ENCODE data around the gene GORAB.

Gene GORAB

DNA sequence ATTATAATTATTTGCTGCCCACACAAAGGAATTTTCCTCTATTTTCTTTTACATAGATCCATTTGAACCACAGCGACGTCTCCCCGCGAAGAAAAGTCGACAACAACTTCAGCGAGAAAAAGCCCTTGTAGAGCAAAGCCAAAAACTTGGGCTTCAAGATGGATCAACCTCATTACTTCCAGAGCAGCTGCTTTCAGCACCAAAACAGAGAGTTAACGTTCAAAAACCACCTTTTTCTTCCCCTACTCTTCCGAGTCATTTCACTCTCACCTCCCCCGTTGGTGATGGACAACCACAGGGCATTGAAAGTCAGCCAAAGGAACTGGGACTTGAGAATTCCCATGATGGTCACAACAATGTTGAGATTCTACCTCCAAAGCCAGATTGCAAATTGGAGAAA is 7.2 kb downstream of the GORAB start:
- no peak for DNase-seq

DNA sequence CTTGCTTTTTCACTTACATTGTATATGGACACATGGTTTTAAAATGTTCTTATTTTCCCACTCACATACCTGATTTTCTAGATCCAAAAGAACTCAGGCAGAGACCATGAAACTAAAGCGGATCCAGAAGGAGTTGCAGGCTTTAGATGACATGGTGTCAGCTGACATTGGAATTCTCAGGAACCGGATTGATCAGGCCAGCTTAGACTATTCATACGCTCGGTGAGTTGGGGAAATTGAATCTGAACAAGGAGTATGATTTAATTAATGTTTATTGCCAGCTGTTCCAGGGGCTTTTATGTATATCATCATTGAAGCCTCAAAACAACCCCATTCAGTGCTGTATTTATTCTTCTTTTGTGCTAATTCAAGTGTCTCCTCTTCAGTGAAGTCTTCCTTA is 12.7 kb downstream of the GORAB start:
- DNase-seq, result no peak

DNA sequence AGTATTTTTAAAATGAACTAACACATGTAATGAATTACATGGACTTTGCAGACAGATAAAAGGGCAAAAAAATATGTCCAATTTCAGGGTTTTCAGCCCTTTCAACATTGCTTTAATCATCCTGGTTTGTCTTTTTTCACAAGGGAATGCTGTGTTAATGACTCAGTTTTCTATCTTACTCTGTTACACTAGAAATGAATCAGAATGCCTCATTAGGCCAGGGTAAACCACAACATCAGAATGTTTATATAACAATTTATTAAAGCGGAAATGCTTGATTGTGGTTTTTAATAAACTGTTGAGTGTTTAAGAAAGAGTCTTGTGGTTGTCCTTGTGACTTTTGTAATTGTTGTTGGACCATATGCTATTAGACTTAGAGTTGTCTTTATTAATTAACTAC is 13.5 kb downstream of the GORAB start:
- no peak for DNase-seq

DNA sequence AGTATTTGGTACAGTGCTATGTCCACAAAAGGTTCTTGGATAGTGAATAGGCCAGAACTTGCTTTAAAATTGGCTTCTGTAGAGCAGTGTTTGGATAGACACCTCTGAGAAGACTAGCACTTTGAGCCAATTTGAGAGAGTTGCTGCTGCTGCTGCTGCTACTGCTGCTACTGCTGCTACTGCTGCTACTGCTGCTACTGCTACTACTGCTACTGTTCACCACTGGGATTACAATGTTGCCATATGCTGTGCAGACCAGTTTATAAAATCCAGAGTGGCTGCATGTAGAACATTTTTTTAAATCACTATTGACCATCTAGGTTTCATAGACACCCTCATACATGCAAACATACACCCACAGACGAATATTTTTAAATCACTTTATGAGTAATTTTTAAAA is 15.3 kb downstream of the GORAB start:
- no peak for DNase-seq

DNA sequence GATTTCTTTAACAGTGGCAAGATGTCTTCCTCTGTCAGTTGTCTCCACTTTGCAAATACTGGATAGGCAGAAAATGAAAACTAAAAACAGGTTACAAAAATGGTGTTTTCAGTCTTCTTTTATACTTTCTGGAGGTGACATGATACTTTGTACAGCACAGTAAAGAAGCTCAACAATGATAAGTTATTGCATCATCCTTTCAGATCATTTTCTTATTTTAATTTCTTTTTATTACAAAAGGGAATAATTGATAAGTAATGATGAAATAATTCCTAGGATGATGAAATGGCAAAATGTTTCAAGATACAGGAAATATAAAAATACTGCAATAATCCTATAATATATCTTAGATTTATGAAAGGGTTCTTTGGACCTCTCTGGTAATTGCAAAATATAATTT is 16.5 kb downstream of the GORAB start:
- no peak for DNase-seq

DNA sequence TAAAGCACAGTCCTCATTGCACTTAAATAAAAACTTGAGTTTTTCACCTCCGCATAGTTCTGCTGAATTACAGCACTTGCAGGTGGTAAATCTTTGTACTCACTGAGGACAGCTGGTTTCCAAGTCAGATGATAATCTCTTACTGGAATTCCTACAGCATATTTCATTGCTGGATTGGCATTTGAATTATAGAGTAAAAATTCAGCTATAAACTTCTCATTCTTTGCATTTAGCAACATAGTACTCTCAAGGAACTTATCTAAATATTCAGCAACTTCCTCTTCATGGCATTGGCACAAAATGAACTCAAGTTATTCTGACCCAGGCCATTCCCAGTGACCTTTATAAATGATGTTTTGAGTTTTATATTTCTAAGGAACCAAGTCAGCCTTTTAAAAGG is 23.4 kb downstream of the GORAB start:
- no peak for DNase-seq

DNA sequence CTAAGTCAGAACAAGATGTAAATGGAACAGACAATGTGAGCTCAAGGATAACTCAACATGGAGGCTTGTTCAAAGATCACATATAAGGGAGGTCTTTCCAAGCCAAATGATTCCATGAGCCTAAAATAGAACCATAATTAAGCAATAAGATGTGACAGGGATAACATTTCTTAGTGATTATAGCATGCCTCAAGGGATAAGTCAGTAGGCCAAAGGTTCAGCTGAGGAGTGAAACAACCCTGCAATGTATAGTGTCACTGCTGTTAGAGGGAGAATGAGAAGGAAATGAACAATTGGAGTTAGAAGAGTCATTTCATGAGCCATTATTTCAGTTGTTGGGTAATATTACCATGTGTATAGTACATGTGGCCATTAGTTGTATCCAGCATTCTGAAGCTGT is 25.0 kb downstream of the GORAB start:
- DNase-seq, result no peak

DNA sequence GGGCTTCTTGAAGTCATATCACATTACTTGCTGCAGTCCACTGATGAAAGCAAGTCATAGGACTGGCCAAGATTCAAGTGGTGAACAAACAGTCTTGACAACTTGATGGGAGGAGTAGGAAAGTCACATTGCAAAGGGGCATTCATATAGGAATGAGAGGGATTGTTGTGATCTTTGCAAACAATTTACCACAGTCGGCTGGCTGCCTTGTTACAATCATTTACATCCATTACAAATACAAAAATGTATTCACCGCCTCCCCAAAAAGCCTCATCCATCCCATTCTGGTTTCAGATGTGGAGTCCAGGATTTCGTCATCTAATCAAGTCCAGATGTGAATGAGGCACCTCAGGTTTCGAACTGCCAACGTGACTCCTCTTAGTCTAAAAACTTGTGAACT is 26.8 kb downstream of the GORAB start:
- DNase-seq, result no peak

DNA sequence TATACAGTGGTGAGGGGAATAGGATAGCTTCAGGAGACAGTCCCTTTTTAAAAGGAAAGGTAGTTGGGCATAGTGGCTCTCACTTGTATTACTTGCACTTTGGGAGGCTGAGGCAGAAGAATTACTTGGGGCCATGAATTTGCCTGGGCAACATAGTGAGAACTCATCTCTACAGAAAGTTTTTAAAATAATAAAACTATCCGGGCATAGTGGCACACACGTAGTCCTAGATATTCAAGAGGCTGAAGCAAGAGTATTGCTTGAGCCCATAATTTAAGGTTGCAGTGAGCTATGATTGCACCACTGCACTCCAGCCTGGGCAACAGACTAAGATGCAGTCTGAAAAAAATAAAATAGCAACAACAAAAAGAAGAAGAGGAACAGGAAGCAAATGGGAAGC is 27.2 kb downstream of the GORAB start:
- DNase-seq, result no peak

DNA sequence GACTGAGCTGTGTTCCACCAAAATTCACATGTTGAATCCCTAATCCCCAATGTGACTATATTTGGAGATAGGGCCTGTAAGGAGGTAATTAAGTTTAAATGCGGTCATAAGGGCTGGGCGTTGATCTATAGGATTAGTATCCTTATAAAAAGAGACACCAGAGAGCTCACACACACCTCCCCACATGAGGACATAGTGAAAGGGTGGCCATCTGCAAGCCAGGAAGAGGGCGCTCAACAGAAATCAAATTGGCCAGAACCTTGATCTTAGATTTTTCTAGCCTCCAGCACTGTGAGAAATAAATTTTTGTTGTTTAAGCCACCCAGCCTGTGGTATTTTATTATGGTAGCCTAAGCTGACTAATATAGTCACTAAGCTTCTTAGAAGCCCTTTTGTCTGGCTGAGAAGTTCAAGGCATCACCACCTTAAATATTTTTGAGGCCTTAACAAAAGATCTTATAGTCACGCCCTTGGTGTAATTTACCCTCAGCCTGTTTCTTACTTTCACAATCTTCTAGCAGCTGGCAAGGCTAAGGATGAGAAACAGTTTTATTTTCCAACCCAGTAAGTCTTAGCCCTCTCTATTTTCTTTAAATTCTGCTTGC is 28.8 kb downstream of the GORAB start:
- no peak for DNase-seq

DNA sequence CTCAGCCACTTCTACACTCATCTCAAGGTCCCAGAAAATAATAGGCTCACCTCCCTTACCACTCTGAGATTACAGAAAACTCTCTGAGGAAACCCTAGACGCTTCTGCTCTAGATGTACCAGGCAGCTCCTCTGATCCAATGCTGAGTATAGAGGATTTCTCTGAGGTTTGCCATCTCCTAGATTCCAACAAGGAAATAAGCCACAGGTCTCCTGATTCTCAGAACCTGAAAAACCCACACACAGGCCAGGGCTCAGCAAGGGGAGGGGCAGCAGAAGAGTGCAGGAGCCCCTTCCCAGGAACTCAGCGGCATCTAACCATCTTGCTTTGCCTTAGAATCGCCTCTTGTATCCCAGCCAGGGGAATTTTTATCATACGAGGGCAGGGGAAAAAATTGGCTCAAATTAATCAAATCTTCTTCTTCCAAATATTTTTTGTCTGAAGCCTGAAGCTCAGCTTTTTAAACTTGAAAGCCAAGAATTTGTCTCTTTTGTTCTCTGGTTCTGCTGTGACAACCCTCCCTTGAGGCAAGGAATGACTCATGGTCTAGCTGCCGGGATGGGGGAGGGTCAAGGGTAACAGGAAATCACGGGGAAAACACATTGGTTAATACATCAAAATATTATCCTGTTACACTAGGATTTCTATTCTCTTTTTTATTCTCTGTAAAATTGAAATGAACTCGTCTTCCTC is 30.8 kb downstream of the GORAB start:
- DNase-seq, result peak in 1 of 14 donors; percentile 36

DNA sequence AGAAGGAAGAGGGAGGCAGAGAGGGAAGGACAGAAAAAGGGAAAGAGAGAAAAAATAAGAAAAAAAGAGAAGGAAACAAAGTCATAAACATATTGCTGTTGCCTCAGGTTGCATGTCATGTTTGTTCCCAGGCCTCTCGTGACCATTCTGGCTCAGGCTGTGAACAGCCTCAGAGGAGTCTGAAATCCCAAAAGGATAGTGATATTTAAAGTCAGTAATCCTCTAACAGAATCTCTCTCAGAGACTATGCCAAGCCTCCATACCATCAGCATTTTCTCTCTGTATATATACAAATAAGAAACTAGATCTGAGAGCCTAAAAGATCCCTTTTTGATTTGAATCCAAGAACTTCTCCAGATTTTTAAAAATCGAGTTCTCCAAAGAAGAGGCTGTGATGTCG is 35.2 kb downstream of the GORAB start:
- DNase-seq, result no peak

DNA sequence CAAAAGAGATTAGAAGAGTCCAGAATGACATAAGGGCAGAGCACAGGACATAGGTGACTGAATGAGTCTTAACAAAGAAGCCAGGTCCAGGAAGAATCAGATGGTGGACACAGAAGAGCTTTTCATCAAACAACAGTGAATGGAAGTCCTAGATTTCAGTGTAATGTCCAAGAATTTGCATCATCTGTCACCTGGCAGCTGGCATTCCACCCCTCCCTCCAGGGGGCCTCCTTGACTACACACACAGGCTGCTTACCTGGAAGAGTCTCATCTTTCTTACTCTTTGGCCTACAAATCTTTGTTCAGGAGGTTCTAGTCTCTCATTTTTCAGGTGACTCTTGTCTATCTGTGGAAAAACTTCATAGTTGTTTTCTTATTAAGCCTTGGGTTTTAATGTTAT is 36.2 kb downstream of the GORAB start:
- DNase-seq, result no peak

DNA sequence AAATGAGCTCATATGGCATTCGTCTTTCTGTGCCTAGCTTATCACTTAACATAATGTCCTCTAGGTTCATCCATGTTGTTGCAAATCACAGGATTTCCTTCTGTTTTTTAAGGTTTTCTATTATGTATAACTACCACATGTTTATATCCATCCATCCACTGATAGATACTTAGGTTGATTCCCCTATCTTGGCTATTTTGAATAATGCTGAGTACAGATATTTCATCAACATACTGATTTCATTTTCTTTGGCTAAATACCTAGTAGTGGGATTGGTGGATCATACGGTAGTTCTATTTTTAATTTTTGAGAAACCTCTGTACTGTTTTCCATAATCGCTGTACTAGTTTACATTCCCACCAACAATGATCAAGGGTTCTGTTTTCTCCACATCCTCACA is 45.0 kb downstream of the GORAB start:
- DNase-seq, result no peak

DNA sequence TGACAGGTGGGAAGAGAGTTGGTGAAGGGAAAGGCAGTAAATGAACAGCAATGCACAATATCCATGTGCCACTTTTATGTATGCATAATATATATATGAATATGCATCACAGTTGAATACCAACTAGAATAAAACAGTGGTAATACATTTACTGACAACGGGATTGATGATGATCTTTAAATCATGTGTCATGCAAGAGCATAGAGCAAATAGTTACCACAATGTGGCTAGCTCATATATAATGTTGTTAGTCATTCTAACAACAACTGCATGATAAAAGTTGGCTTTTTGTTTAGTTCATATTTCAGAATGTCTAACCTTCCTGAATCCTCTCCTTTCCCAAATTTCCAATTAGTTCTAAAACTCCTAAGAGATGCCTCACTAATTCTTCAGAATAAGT is 46.4 kb downstream of the GORAB start:
- DNase-seq, result no peak

DNA sequence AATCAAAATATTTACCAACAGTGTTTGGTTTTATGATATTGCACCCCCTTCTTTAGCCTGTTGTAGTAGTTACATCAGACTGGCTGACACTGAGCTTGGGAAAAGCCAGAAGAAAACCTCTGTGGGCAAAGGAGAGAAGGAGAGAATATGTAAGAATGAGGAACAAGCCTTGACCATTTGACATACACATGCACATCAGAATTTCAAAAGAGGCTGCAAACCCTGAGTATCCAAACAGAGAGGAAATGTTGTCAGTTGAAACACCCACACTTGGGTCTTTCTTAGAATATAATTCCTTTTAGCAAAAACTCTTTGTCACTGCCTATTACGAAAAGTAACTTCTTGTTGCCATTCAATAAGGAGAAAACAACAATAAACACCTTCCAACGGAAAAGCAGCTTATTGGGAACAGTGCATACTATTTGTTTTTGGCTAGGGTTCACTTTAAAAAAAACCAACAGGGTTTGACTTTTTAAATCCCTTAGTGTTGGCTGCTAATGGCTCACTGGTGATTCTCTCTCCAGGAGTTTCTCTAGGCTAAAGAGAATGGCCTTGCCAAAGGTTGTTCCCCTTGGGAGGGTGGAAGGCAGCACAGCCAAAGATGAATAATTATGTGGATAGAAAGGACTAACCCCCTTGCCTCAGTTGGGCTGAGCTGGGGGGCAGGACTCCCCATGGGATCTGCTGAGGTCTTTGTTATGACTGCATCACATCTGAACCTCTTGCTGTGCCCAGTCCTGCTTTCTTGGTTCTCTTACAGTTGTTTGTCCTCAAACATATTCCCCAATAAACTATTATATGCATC is 48.9 kb downstream of the GORAB start:
- no peak for DNase-seq

DNA sequence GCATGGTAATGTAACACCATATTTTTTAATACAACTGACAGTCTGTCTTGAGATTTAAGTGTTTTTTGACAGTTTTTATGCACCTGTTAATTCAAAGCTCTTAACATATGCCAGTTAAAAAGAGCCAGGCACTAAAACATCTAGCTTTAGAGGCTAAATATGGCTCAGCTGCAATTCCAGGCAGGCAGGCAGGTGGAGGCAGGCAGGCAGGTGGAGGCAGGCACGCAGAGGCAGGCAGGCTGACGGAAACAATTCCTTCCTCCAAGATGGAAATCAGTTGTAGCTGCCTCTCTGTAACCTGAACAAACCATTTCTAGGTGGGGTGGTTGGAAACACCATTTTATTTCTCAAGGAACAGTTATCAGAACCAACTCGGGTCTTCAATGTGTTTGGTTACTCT is 51.2 kb downstream of the GORAB start:
- DNase-seq, result no peak

DNA sequence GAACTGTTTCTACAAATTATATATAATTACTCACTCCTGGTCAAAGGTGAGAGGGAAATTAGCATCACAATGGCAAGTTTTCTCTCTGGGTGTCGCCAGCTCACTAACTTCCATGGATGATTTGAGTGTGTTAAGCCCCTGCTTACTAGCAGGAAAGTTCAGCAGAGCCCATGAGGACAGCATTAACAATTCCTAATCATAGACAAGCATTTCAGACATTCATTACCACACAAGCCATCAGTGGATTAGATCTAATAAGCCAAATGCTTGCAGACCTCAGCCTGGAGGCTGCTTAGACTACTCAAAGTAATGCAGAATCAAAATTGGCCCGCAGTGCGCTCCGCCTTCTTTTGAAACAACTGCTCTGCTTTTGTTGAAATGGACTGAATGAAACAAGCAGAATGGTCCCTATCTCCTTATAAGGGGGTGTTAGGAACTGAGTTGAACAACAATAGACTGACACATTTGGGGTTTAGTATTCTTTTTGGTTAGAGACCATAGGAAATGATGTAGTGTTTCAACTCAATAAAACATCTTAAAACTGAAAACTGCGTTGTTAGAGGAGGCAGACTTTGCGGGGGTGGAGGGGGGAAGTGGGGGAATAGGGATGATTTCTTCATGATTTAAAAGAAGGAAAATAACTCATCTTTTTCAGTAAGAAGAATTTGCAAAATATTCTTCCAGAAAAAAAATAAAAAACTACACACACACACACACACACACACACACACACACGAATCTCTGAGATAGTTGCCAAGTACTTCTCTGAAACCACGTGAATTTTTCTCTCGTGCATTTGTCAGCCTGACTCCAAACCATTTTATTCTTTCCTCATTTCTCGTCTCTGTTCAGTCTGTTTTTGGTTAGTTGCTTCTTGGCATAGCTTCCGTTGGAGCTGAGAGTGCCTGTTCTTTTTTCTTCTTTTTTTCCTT is 54.6 kb downstream of the GORAB start:
- peak in 1 of 14 donors; percentile 37 for DNase-seq

DNA sequence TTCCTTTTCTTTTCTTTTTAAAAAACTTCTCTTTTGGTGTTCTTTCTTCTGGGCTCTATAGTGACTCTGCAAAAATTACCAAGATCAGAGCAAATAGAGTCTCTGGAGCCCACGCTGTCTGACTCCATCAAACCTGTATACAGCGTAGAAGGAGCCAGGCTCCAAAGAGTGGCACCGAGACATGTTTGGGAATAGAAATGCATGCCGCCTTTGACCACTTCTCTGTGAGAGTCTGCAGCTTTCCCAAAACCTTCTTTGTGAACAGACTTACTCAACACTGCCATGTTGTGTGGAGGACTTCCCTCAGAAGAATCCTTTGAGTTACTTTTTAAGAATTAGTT is 55.3 kb downstream of the GORAB start:
- DNase-seq, result peak in 1 of 14 donors; percentile 37

DNA sequence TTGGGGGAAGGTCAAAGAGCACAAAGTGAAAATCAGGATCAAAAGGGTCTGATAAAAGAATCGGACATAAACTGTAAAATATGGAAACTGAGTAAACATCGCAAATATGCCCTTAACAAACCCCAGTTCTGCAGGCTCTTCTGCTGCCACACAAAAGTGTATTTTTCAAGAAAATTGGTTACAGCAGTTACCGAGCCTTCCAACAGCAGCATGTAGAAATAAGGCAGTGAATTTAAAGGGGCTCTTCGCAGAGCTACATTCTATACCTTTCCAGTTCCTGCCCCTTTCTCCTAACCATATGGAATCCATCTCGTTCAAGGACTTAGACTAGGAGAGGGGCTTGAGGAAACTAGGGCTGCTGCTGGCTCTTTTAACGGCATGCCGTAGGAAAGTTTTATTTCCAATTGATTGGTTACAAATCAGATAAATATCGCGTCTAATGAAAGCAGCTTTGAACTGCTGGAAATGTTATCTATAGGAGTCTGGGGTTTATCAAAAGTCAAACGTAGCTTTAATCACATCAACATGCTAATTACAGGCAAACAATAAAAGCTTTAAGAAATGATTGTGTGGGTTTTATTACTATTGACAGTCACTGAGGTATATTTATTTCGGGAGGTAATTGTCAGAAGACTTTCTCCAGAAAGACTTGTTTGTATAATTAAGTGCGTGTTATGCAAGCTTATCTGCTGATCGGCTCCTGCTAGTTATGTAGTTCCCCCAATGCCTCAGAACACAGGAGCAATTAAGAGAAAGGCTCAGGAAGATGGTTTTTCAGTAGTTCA is 59.1 kb downstream of the GORAB start:
- DNase-seq, result no peak

DNA sequence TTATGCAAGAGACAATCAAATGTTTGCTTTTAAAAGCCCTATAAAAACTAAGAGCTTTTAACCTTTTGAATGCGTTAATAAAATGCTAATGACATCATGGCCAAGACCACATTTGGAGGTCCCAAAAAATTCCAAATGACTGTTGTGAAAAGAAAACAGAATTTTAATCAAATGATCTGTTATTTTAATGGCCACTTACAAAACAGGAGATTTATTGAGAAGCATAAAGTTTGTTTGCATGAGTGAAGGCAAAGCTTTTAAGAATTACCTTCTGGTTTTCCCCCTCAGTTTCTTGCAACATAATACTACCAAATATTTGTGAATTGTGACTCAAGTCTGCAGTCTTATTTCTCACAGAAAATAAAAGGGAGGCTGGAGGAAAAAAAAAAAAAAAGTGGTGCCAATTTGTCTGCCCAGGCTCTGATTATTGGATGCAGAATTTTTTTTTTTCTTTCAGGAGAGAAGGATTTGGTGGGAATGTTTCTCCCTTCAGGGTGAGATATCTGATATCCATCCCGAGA is 60.7 kb downstream of the GORAB start:
- DNase-seq, result no peak
